SK-N-SH treated with all-trans-retinoic acid at 6 μM for 48 hours (cell line): ENCODE measurements around the gene GLRX5.

Experiments used
- ATAC-seq: fragments of 200-7000 bp; cut with Tn5 transposase; 3 replicates; pipeline ENCODE4 v1.9.1; 2020; ENCODE audit warnings: mild to moderate bottlenecking, moderate library complexity
- BACH2 ChIP-seq: fragments of 250-450 bp; sonication (Bioruptor Pico); IDR thresholded peaks from 2 replicates; pipeline ENCODE4 v1.9.0; 2021; ENCODE audit warnings: mild to moderate bottlenecking, borderline replicate concordance
- CREB5 ChIP-seq: fragments of 250-450 bp; sonication (Bioruptor Pico); IDR thresholded peaks from 2 replicates; pipeline ENCODE4 v1.5.1; 2020; ENCODE audit warnings: low read depth, mild to moderate bottlenecking, moderate library complexity
- CSRNP3 ChIP-seq: fragments of 250-450 bp; sonication (Bioruptor Pico); IDR thresholded peaks from 2 replicates; pipeline ENCODE4 v1.5.1; 2021; ENCODE audit warnings: mild to moderate bottlenecking, moderate library complexity
- ESRRG ChIP-seq: fragments of 250-450 bp; sonication (Bioruptor Pico); IDR thresholded peaks from 2 replicates; pipeline ENCODE4 v1.6.1; 2021; ENCODE audit warnings: mild to moderate bottlenecking
- GLIS3 ChIP-seq: fragments of 250-450 bp; sonication (Bioruptor Pico); IDR thresholded peaks from 2 replicates; pipeline ENCODE4 v1.5.0; 2020; ENCODE audit warnings: mild to moderate bottlenecking, moderate library complexity
- ISL1 ChIP-seq: fragments of 250-450 bp; sonication (Bioruptor Pico); IDR thresholded peaks from 2 replicates; pipeline ENCODE4 v2.1.2; 2022; ENCODE audit warnings: mild to moderate bottlenecking, moderate library complexity
- OSR1 ChIP-seq: fragments of 250-450 bp; sonication (Bioruptor Pico); IDR thresholded peaks from 2 replicates; pipeline ENCODE4 v1.8.0; 2022; ENCODE audit warnings: moderate library complexity, mild to moderate bottlenecking, inconsistent platforms
- PPARA ChIP-seq: fragments of 250-450 bp; sonication (Bioruptor Pico); IDR thresholded peaks from 2 replicates; pipeline ENCODE4 v1.5.0; 2020; ENCODE audit warnings: mild to moderate bottlenecking, borderline replicate concordance
- RARB ChIP-seq: fragments of 250-450 bp; sonication (Bioruptor Pico); IDR thresholded peaks from 2 replicates; pipeline ENCODE4 v1.8.0; 2021; ENCODE audit warnings: mild to moderate bottlenecking, moderate library complexity
- SNAI2 ChIP-seq: fragments of 250-450 bp; sonication (Bioruptor Pico); IDR thresholded peaks from 2 replicates; pipeline ENCODE4 v1.5.0; 2020; ENCODE audit warnings: mild to moderate bottlenecking, moderate library complexity
- TCF4 ChIP-seq: fragments of 250-450 bp; sonication (Bioruptor Pico); IDR thresholded peaks from 2 replicates; pipeline ENCODE4 v1.8.0; 2021; ENCODE audit warnings: mild to moderate bottlenecking, moderate library complexity, borderline replicate concordance
- TOX ChIP-seq: fragments of 250-450 bp; sonication (Bioruptor Pico); IDR thresholded peaks from 2 replicates; pipeline ENCODE4 v1.8.0; 2021; ENCODE audit warnings: mild to moderate bottlenecking, moderate library complexity, borderline replicate concordance
- ZC3H10 ChIP-seq: fragments of 250-450 bp; sonication (Bioruptor Pico); IDR thresholded peaks from 2 replicates; pipeline ENCODE4 v1.5.1; 2021; ENCODE audit warnings: mild to moderate bottlenecking, moderate library complexity
- ZFP3 ChIP-seq: fragments of 250-450 bp; sonication (Bioruptor Pico); IDR thresholded peaks from 2 replicates; pipeline ENCODE4 v1.5.0; 2020; ENCODE audit warnings: mild to moderate bottlenecking, moderate library complexity
- ZFP30 ChIP-seq: fragments of 450-650 bp; formaldehyde crosslinking; IDR thresholded peaks from 2 replicates; pipeline ENCODE4 v1.5.0; 2022; ENCODE audit warnings: mild to moderate bottlenecking, moderate library complexity
- ZNF565 ChIP-seq: fragments of 450-650 bp; formaldehyde crosslinking; conservative IDR thresholded peaks from 2 replicates; pipeline ENCODE4 v1.5.0; 2020; ENCODE audit warnings: low read depth, mild to moderate bottlenecking, moderate library complexity
- ZNF70 ChIP-seq: fragments of 450-650 bp; formaldehyde crosslinking; IDR thresholded peaks from 2 replicates; pipeline ENCODE4 v1.5.0; 2020; ENCODE audit warnings: mild to moderate bottlenecking, moderate library complexity
- ZNF8 ChIP-seq: fragments of 450-650 bp; formaldehyde crosslinking; IDR thresholded peaks from 2 replicates; pipeline ENCODE4 v1.5.0; 2020; ENCODE audit warnings: mild to moderate bottlenecking, moderate library complexity
- TF ChIP-seq, protein P1 (sequence below): fragments of 250-450 bp; sonication (Bioruptor Pico); IDR thresholded peaks from 2 replicates; pipeline ENCODE4 v1.8.0; 2020; ENCODE audit warnings: mild to moderate bottlenecking, moderate library complexity, borderline replicate concordance
- TF ChIP-seq, protein P2 (sequence below): fragments of 250-450 bp; sonication (Bioruptor Pico); IDR thresholded peaks from 2 replicates; pipeline ENCODE4 v1.8.0; 2021; ENCODE audit warnings: low read depth, mild to moderate bottlenecking, moderate library complexity, borderline replicate concordance
- TF ChIP-seq, protein P3 (sequence below): fragments of 250-450 bp; sonication (Bioruptor Pico); IDR thresholded peaks from 2 replicates; pipeline ENCODE4 v1.5.0; 2020; ENCODE audit warnings: mild to moderate bottlenecking, moderate library complexity

Gene GLRX5

GRCh38 chr14:95519699-95520098, 15.2 kb upstream of the GLRX5 start:
- ATAC-seq: peak; percentile 39
- TF ChIP-seq TCF4 (peak; percentile 75), ZNF565 (CRISPR knock-in tag) (no peak), ZFP30 (CRISPR knock-in tag) (no peak), ISL1 (CRISPR knock-in tag) (no peak), PPARA (CRISPR knock-in tag) (no peak), RARB (CRISPR knock-in tag) (no peak), ZNF70 (CRISPR knock-in tag) (peak; percentile 57)
- TF ChIP-seq, protein P1, sequence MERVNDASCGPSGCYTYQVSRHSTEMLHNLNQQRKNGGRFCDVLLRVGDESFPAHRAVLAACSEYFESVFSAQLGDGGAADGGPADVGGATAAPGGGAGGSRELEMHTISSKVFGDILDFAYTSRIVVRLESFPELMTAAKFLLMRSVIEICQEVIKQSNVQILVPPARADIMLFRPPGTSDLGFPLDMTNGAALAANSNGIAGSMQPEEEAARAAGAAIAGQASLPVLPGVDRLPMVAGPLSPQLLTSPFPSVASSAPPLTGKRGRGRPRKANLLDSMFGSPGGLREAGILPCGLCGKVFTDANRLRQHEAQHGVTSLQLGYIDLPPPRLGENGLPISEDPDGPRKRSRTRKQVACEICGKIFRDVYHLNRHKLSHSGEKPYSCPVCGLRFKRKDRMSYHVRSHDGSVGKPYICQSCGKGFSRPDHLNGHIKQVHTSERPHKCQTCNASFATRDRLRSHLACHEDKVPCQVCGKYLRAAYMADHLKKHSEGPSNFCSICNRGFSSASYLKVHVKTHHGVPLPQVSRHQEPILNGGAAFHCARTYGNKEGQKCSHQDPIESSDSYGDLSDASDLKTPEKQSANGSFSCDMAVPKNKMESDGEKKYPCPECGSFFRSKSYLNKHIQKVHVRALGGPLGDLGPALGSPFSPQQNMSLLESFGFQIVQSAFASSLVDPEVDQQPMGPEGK: no peak
- TF ChIP-seq, all 23 proteins: peak for 2

GRCh38 chr14:95520346-95520745, 14.5 kb upstream of the GLRX5 start:
- no peak for ATAC-seq
- no peak for TF ChIP-seq SNAI2 (CRISPR knock-in tag)
- TF ChIP-seq, protein P2, sequence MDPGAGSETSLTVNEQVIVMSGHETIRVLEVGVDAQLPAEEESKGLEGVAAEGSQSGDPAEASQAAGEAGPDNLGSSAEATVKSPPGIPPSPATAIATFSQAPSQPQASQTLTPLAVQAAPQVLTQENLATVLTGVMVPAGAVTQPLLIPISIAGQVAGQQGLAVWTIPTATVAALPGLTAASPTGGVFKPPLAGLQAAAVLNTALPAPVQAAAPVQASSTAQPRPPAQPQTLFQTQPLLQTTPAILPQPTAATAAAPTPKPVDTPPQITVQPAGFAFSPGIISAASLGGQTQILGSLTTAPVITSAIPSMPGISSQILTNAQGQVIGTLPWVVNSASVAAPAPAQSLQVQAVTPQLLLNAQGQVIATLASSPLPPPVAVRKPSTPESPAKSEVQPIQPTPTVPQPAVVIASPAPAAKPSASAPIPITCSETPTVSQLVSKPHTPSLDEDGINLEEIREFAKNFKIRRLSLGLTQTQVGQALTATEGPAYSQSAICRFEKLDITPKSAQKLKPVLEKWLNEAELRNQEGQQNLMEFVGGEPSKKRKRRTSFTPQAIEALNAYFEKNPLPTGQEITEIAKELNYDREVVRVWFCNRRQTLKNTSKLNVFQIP (CRISPR knock-in tag): no peak
- no peak for TF ChIP-seq BACH2 (CRISPR knock-in tag)
- TF ChIP-seq ZC3H10 (CRISPR knock-in tag): no peak
- TF ChIP-seq, protein P3, sequence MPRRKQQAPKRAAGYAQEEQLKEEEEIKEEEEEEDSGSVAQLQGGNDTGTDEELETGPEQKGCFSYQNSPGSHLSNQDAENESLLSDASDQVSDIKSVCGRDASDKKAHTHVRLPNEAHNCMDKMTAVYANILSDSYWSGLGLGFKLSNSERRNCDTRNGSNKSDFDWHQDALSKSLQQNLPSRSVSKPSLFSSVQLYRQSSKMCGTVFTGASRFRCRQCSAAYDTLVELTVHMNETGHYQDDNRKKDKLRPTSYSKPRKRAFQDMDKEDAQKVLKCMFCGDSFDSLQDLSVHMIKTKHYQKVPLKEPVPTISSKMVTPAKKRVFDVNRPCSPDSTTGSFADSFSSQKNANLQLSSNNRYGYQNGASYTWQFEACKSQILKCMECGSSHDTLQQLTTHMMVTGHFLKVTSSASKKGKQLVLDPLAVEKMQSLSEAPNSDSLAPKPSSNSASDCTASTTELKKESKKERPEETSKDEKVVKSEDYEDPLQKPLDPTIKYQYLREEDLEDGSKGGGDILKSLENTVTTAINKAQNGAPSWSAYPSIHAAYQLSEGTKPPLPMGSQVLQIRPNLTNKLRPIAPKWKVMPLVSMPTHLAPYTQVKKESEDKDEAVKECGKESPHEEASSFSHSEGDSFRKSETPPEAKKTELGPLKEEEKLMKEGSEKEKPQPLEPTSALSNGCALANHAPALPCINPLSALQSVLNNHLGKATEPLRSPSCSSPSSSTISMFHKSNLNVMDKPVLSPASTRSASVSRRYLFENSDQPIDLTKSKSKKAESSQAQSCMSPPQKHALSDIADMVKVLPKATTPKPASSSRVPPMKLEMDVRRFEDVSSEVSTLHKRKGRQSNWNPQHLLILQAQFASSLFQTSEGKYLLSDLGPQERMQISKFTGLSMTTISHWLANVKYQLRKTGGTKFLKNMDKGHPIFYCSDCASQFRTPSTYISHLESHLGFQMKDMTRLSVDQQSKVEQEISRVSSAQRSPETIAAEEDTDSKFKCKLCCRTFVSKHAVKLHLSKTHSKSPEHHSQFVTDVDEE (CRISPR knock-in tag): no peak
- TF ChIP-seq PPARA (CRISPR knock-in tag): no peak

- ATAC-seq: no peak
Observed at GRCh38 chr14:95521001-95521400, 13.8 kb upstream of the GLRX5 start.

More at GRCh38 chr14:95521001-95521400, 13.8 kb upstream of the GLRX5 start:
- no peak for TF ChIP-seq ZNF70 (CRISPR knock-in tag)
- no peak for TF ChIP-seq PPARA (CRISPR knock-in tag)
- TF ChIP-seq ZC3H10 (CRISPR knock-in tag): no peak
- TF ChIP-seq, protein P1: no peak
- no peak for TF ChIP-seq ZNF565 (CRISPR knock-in tag)
- no peak for TF ChIP-seq OSR1 (CRISPR knock-in tag)
- no peak for TF ChIP-seq ESRRG (CRISPR knock-in tag)
- no peak for TF ChIP-seq TOX (CRISPR knock-in tag)
- no peak for TF ChIP-seq GLIS3 (CRISPR knock-in tag)
- TF ChIP-seq RARB (CRISPR knock-in tag): no peak
- TF ChIP-seq, protein P2 (CRISPR knock-in tag): no peak
- no peak for TF ChIP-seq CREB5 (CRISPR knock-in tag)
- TF ChIP-seq CSRNP3 (CRISPR knock-in tag): no peak
- no peak for TF ChIP-seq ZNF8 (CRISPR knock-in tag)
- TF ChIP-seq, protein P3 (CRISPR knock-in tag): no peak
- TF ChIP-seq SNAI2 (CRISPR knock-in tag): no peak
- TF ChIP-seq ZFP3: no peak
- TF ChIP-seq TCF4: no peak
- no peak for TF ChIP-seq ISL1 (CRISPR knock-in tag)
